Esophagus (tissue), 2 donors: ENCODE data around the gene JADE1. TPM values are rescaled to one million over a fixed set of nuclear protein-coding genes. Genes with fewer than 3 reads are reported as not detected.

Experiments
- H3K27ac ChIP-seq, 2 donors: one replicate each; pipeline ENCODE4 v1.5.1; 2013; ENCODE audit warnings: low read depth in 2 of 2, mild to moderate bottlenecking in 2 of 2, inconsistent platforms in 1 of 2, low read length in 1 of 2, moderate library complexity in 1 of 2
- H3K27me3 ChIP-seq, 2 donors: one replicate each; pipeline ENCODE4 v1.6.1; 2013; ENCODE audit warnings: low read length in 2 of 2, control low read depth in 1 of 2, mild to moderate bottlenecking in 1 of 2; ENCODE audit not compliant: insufficient read depth in 2 of 2, control insufficient read depth in 1 of 2
- H3K36me3 ChIP-seq, 2 donors: one replicate each; pipeline ENCODE4 v1.6.1; 2013; ENCODE audit warnings: low read length in 1 of 2; ENCODE audit not compliant: control insufficient read depth in 2 of 2, insufficient read depth in 2 of 2
- H3K4me1 ChIP-seq, 2 donors: one replicate each; pipeline ENCODE4 v1.6.1; 2013; ENCODE audit warnings: low read length in 1 of 2; ENCODE audit not compliant: control insufficient read depth in 2 of 2, insufficient read depth in 2 of 2
- H3K4me3 ChIP-seq, 2 donors: one replicate each; pipeline ENCODE4 v1.5.1; 2013; ENCODE audit warnings: low read length in 2 of 2, mild to moderate bottlenecking in 2 of 2, low read depth in 1 of 2, moderate library complexity in 1 of 2
- H3K9me3 ChIP-seq, 2 donors: one replicate each; pipeline ENCODE4 v1.6.1; 2013; ENCODE audit warnings: mild to moderate bottlenecking in 2 of 2, low read depth in 1 of 2, low read length in 1 of 2, moderate library complexity in 1 of 2; ENCODE audit not compliant: control insufficient read depth in 2 of 2, insufficient read depth in 1 of 2
- WGBS, 2 donors: extraction: QIAGEN DNeasy Blood & Tissue Kit; methylation state at CpG; one replicate each; pipeline ENCODE4 v1.1.7; 2013; 5-methylcytosine and 5-hydroxymethylcytosine counted together
- polyA plus RNA-seq, 2 donors: library from polyadenylated mRNA; stranded (reverse); fragments of 200-250 nt; gene quantifications; one replicate each; pipeline ENCODE4 v1.2.3, GENCODE V29; 2013
- donor health status: healthy with polysubstance abuse.
- donor health status: Bipolar disorder and iron deficiency.

JADE1 gene
- polyA plus RNA-seq, 2 donors = 4.3 to 6.3 TPM

GRCh38 chr4:128855621-128856020, 46.1 kb downstream of the JADE1 start:
- WGBS, 2 donors = 90 to 95% methylated on average over 7 of the region's 7 CpGs
- no peak overlapping the region for H3K27ac ChIP-seq
- no peaks in the 10 kb centered on the region for H3K9me3 ChIP-seq
- no peaks in the 10 kb centered on the region for H3K27me3 ChIP-seq
- peaks cover 19 to 35% of the 10 kb centered on the region in 2 donors for H3K36me3 ChIP-seq
- H3K4me1 ChIP-seq = peaks cover 0 to 5% of the 10 kb centered on the region in 2 donors
- no peak overlapping the region for H3K4me3 ChIP-seq

DNA sequence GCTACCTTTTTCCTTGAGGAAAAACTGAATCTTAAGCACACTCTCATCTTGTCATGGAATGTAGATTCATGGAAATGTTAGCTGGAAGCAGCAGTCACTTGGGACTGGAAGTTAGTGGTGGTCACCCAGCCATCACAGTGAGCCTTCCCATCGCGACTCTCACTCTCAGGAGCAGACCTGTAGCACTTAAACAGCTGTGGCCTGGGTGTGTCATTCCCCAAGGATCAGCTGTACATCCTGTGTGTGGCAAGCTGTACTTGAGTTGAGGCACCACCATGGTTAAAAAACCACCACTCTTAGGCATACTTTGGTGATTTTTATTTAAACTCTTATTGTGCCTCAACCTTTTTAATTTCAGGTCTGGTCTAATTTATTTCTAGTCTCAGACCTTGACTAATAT, 46.7 kb downstream of the JADE1 start:
- H3K27me3 ChIP-seq = no peaks in the 10 kb centered on the region
- no peak overlapping the region for H3K27ac ChIP-seq
- no peak overlapping the region for H3K4me3 ChIP-seq
- peaks cover 19 to 38% of the 10 kb centered on the region in 2 donors for H3K36me3 ChIP-seq
- H3K4me1 ChIP-seq = peaks cover 0 to 5% of the 10 kb centered on the region in 2 donors
- WGBS, 2 donors = 94 to 95% methylated on average over 2 of the region's 2 CpGs
- H3K9me3 ChIP-seq = no peaks in the 10 kb centered on the region

DNA sequence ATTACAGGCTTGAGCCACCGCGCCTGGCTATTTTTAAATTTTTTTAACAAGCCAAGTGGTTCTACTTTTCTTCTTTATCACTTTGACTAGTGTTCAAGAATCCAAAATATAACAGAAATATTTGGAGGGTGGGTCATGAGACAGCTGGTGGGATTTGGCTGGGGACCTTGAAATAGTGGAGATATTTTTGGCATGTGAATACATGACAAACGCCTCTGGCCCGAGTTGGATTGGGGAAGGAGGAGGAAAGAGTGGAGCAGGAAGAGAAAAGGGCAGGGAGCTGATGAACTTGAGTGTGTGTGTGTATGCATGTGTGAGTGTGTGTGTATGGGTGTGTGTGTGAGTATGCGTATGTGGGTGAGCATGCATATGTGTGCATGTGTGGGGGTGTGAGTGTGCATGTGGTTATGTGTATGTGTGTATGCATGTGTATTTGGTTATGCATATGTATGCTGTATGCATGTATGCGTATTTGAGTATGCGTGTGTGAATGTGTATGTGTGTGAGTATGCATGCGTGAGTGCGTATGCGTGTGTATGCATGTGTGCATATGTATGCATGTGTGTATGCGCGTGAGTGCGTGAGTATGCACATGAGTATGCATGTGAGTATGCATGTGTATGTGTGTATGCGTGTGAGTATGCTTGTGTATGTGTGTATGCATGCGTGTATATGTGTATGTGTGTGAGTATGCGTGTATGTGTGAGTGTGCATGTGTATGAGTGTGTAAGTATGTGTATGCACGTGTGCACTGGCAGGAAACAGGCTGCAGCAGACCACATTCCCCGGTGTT, 49.6 kb downstream of the JADE1 start:
- WGBS, 2 donors = 80 to 82% methylated on average over 18 of the region's 18 CpGs
- Histone ChIP-seq H3K36me3 (peaks cover 16 to 41% of the 10 kb centered on the region in 2 donors), H3K27ac (no peak overlapping the region), H3K4me1 (peaks cover 0 to 5% of the 10 kb centered on the region in 2 donors), H3K27me3 (no peaks in the 10 kb centered on the region), H3K9me3 (no peaks in the 10 kb centered on the region), H3K4me3 (no peak overlapping the region)

DNA sequence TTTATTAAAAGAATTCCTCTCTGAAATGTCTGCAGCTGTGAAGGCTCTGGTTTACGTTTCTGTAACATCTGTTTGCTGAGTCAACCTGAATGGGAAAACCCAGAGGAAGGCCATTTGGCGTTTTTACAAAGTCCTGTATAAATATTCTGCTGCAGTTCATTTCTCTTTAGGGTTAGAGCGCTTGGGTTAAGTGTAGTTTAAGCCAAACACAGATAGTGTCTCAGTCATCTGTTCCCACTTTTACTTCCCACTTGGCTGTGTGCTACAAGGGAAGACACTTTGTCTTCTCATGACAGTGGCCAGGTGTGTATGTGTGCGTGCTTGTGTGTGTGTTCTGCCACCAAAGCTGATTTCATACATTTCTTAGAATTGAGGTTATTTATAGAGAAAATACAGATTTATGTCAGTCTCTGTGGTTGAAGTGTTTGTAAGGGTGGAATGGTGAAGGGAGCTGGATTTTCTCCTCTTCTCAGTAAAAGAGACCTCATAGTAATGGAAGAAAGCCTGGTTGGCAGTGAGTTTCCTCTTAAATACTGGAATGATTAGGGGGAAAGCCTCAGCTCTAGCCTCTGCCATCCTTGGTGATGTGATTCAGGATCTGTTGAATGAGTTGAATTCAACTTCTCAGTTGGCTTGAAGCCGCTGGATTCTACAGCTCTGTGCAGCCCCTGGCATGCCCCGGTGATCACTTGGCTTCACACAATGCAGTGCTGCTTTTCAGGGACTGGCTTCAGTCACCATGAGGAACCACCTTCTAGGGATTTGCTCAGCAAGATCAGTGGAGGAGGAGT, 50.6 kb downstream of the JADE1 start:
- Histone ChIP-seq H3K4me3 (no peak overlapping the region), H3K27me3 (no peaks in the 10 kb centered on the region), H3K9me3 (no peaks in the 10 kb centered on the region), H3K27ac (no peak overlapping the region), H3K36me3 (peaks cover 14 to 39% of the 10 kb centered on the region in 2 donors), H3K4me1 (peaks cover 0 to 5% of the 10 kb centered on the region in 2 donors)
- 47% methylated on average over 6 of the region's 6 CpGs for WGBS, 2 donors

GRCh38 chr4:128861856-128862518, 52.5 kb downstream of the JADE1 start:
- no peak overlapping the region for H3K27ac ChIP-seq

GRCh38 chr4:128862608-128863311, 53.3 kb downstream of the JADE1 start:
- H3K27ac ChIP-seq = no peak overlapping the region
- peaks cover 5 to 27% of the 10 kb centered on the region in 2 donors for H3K36me3 ChIP-seq
- no peaks in the 10 kb centered on the region for H3K27me3 ChIP-seq
- H3K4me1 ChIP-seq = peaks cover 0 to 5% of the 10 kb centered on the region in 2 donors
- 73 to 75% methylated on average over 14 of the region's 14 CpGs for WGBS, 2 donors
- H3K4me3 ChIP-seq = no peak overlapping the region
- H3K9me3 ChIP-seq = no peaks in the 10 kb centered on the region

More at GRCh38 chr4:128861856-128862518, 52.5 kb downstream of the JADE1 start:
- Histone ChIP-seq H3K27me3 (no peaks in the 10 kb centered on the region), H3K36me3 (peaks cover 5 to 33% of the 10 kb centered on the region in 2 donors), H3K4me1 (peaks cover 0 to 5% of the 10 kb centered on the region in 2 donors), H3K4me3 (no peak overlapping the region), H3K9me3 (no peaks in the 10 kb centered on the region)
- WGBS, 2 donors = 81 to 82% methylated on average over 13 of the region's 13 CpGs

DNA sequence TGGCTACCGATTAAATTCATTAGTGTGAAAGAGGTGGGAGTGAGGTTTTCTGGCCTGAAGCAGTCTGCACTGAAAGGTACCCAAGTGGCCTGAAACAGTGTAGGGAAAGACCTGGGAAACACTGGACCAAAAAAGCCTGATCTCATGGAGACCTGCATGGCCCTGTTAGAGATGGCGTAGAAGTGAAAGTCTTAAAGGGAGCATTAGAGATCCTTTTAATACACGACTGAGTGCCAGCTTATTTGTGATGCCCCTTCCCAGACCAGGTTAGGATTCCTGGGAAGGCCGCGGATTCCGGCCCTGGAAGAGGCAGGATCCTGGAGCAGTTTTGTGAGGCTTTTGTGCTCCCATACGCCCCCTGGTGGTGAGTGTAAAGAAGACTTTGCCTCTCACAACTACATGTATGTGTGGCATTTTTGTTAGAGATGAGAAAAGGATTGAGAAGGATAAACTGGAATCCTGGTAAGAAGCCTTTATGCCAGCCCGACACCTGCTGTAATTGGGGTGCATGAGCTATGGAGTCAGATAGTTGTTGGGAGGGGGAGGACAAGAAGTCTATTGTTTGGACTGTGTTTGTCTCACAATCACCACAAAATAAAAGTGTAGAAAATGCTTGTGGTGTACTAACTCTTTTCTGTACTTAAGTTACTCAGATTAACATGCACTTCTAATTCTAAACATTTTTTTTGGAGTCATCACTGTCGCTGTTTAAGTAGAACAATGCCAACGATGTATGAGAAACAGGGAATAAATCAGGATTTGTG, 54.0 kb downstream of the JADE1 start:
- Histone ChIP-seq H3K27me3 (no peaks in the 10 kb centered on the region), H3K4me1 (peaks cover 0 to 5% of the 10 kb centered on the region in 2 donors), H3K9me3 (no peaks in the 10 kb centered on the region), H3K36me3 (peaks cover 5 to 24% of the 10 kb centered on the region in 2 donors), H3K4me3 (no peak overlapping the region), H3K27ac (no peak overlapping the region)
- 40 to 45% methylated on average over 10 of the region's 10 CpGs for WGBS, 2 donors

DNA sequence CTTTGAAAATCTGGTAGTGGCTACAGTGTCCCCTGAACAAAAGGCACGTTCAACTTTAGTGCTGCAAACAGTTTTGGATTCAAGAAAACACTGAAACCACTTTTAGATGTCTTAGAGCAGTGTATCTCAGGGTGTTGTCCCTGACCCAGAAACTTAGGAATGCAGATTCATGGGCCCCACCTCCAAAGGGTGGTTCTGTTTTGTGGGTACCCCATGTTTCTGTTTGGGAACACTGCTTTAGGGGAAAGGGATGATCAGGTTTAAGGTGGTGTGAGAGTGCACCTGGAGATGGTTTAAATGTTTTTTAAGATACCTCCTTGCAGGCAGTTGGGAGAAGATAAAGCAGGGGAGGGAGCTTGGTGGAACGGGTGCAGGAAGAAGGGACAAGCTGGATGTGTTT, 55.6 kb downstream of the JADE1 start:
- H3K9me3 ChIP-seq = no peaks in the 10 kb centered on the region
- no peak overlapping the region for H3K27ac ChIP-seq
- H3K27me3 ChIP-seq = no peaks in the 10 kb centered on the region
- 89 to 95% methylated on average over 2 of the region's 2 CpGs for WGBS, 2 donors
- H3K4me1 ChIP-seq = no peaks in the 10 kb centered on the region
- H3K36me3 ChIP-seq = peaks cover 5 to 20% of the 10 kb centered on the region in 2 donors
- H3K4me3 ChIP-seq = no peak overlapping the region
